GM23248 (cell line): ENCODE measurements around the gene ACOD1. TPM values are rescaled to one million over a fixed set of nuclear protein-coding genes. Genes with fewer than 3 reads are reported as not detected.

Source experiments
- DNase-seq: peaks from one replicate; pipeline ENCODE4 v3.0.0-alpha.2; 2015
- H2AFZ ChIP-seq: fragments of 200-600 bp; sonication (generic); 2 replicates; pipeline ENCODE4 v1.6.1; 2016; ENCODE audit warnings: antibody characterized with exemption
- H3F3A ChIP-seq: fragments of 200-600 bp; sonication (generic); 2 replicates; pipeline ENCODE4 v1.6.1; 2016; ENCODE audit warnings: mild to moderate bottlenecking, antibody characterized with exemption, mixed run types; ENCODE audit not compliant: insufficient read depth
- H3K27ac ChIP-seq: fragments of 200-600 bp; sonication (generic); 2 replicates; pipeline ENCODE4 v1.5.1; 2016; ENCODE audit warnings: mild to moderate bottlenecking
- H3K27me3 ChIP-seq: fragments of 200-600 bp; sonication (generic); replicated peaks from 2 replicates; pipeline ENCODE4 v1.6.1; 2016; ENCODE audit warnings: mild to moderate bottlenecking; ENCODE audit not compliant: insufficient read depth
- H3K36me3 ChIP-seq: fragments of 200-600 bp; sonication (generic); 2 replicates; pipeline ENCODE4 v1.6.1; 2016; ENCODE audit warnings: low read depth, mild to moderate bottlenecking
- H3K4me1 ChIP-seq: fragments of 200-600 bp; sonication (generic); 2 replicates; pipeline ENCODE4 v1.6.1; 2016; ENCODE audit warnings: mild to moderate bottlenecking; ENCODE audit not compliant: insufficient read depth
- H3K4me2 ChIP-seq: fragments of 200-600 bp; sonication (generic); one replicate; pipeline ENCODE4 v1.6.1; 2016; ENCODE audit warnings: mild to moderate bottlenecking; ENCODE audit not compliant: unreplicated experiment
- H3K4me3 ChIP-seq: fragments of 200-600 bp; sonication (generic); 2 replicates; pipeline ENCODE4 v1.5.1; 2016; ENCODE audit warnings: mild to moderate bottlenecking
- H3K79me2 ChIP-seq: fragments of 200-600 bp; sonication (generic); 2 replicates; pipeline ENCODE4 v1.6.1; 2016; ENCODE audit warnings: mild to moderate bottlenecking; ENCODE audit not compliant: insufficient read depth
- H3K9ac ChIP-seq: fragments of 200-600 bp; sonication (generic); 2 replicates; pipeline ENCODE4 v1.6.1; 2016; ENCODE audit warnings: mild to moderate bottlenecking
- H3K9me2 ChIP-seq: fragments of 200-600 bp; sonication (generic); 2 replicates; pipeline ENCODE4 v1.6.1; 2016; ENCODE audit warnings: mixed run types, mild to moderate bottlenecking, moderate library complexity; ENCODE audit not compliant: insufficient read depth
- H3K9me3 ChIP-seq: fragments of 200-600 bp; sonication (generic); one replicate; pipeline ENCODE4 v1.6.1; 2017; ENCODE audit warnings: low read depth
- H4K20me1 ChIP-seq: fragments of 200-600 bp; sonication (generic); 2 replicates; pipeline ENCODE4 v1.6.0; 2016; ENCODE audit not compliant: insufficient read depth
- EZH2 ChIP-seq: fragments of 200-600 bp; sonication (generic); IDR thresholded peaks from 2 replicates; pipeline ENCODE4 v1.6.1; 2018; ENCODE audit warnings: antibody characterized with exemption, mild to moderate bottlenecking; ENCODE audit not compliant: insufficient read depth, poor library complexity, severe bottlenecking
- EZH2phosphoT487 ChIP-seq: fragments of 200-600 bp; sonication (generic); IDR thresholded peaks from 2 replicates; pipeline ENCODE4 v1.6.1; 2018; ENCODE audit warnings: antibody characterized with exemption, moderate library complexity, mild to moderate bottlenecking, low read depth; ENCODE audit not compliant: insufficient read depth
- WGBS, 2 experiments: methylation state at CpG; one replicate each; pipeline ENCODE4 v1.1.6; 2015 to 2017; ENCODE audit warnings: low lambda C conversion rate in 2 of 2, low coverage in 1 of 2; ENCODE audit errors: missing lambda C conversion rate in 2 of 2; 5-methylcytosine and 5-hydroxymethylcytosine counted together
- in situ Hi-C: fragments of 300-500 bp; cut with MboI; formaldehyde crosslinking; loops from 2 replicates; pipeline ENCODE4 v1.15.0; 2020
- polyA plus RNA-seq: library from polyadenylated mRNA; unstranded; fragments of >200 nt; fragmentation: Nextera tagmentation; extraction: Ambion mirVana; gene quantifications from 2 replicates; pipeline ENCODE4 v1.2.1, GENCODE V29; 2016
- total RNA-seq: library from RNA; depleted of rRNA; stranded (reverse); fragments of >200 nt; shearing (Covaris generic); gene quantifications from 2 replicates; pipeline ENCODE4 v1.2.3, GENCODE V29; 2014

Gene ACOD1
- total and polyA plus RNA-seq, 2 experiments from 2014 or later = not detected

- H3K4me3 ChIP-seq = no peak overlapping the region
- no peak overlapping the region for H3K4me2 ChIP-seq
- no peak for TF ChIP-seq EZH2phosphoT487
- WGBS, 2 experiments = 50 to 57% methylated on average over 2 of the region's 2 CpGs
- in situ Hi-C loops = no loop called here
- no peaks in the 10 kb centered on the region for H3K79me2 ChIP-seq
- no peaks in the 10 kb centered on the region for H3F3A ChIP-seq
- no peaks in the 10 kb centered on the region for H3K9me2 ChIP-seq
- H3K27ac ChIP-seq = no peak overlapping the region
- H3K36me3 ChIP-seq = no peaks in the 10 kb centered on the region
- no peak overlapping the region for H2AFZ ChIP-seq
- no peak for DNase-seq
- no peaks in the 10 kb centered on the region for H3K9me3 ChIP-seq
- H4K20me1 ChIP-seq = no peaks in the 10 kb centered on the region
- H3K27me3 ChIP-seq = no peaks in the 10 kb centered on the region
- no peaks in the 10 kb centered on the region for H3K4me1 ChIP-seq
- no peak overlapping the region for H3K9ac ChIP-seq
Measured at GRCh38 chr13:76929851-76930374, 18.4 kb upstream of the ACOD1 start.

- no peak overlapping the region for H3K27ac ChIP-seq
- no peak overlapping the region for H3K4me2 ChIP-seq
- no peaks in the 10 kb centered on the region for H3K27me3 ChIP-seq
- peaks cover 11% of the 10 kb centered on the region for H3F3A ChIP-seq
- no peaks in the 10 kb centered on the region for H3K36me3 ChIP-seq
- 0 out of 2 replicates have a peak, but pooled peaks cover 7% of the 10 kb centered on the region for H3K4me1 ChIP-seq
- DNase-seq = no peak
- TF ChIP-seq EZH2 (no peak), EZH2phosphoT487 (no peak)
- in situ Hi-C loops = no loop called here
- WGBS, 2 experiments = 63 to 64% methylated on average over 4 of the region's 4 CpGs
- H2AFZ ChIP-seq = no peak overlapping the region
- no peaks in the 10 kb centered on the region for H3K79me2 ChIP-seq
- no peak overlapping the region for H3K9ac ChIP-seq
- no peaks in the 10 kb centered on the region for H3K9me2 ChIP-seq
- no peaks in the 10 kb centered on the region for H3K9me3 ChIP-seq
- no peak overlapping the region for H3K4me3 ChIP-seq
- H4K20me1 ChIP-seq = no peaks in the 10 kb centered on the region
Measured at GRCh38 chr13:76932076-76932475, 16.2 kb upstream of the ACOD1 start.

- Histone ChIP-seq H3K4me3 (no peak overlapping the region), H3K27me3 (no peaks in the 10 kb centered on the region), H3K27ac (no peak overlapping the region), H3K4me1 (peaks cover 31% of the 10 kb centered on the region), H3F3A (peaks cover 34% of the 10 kb centered on the region), H3K79me2 (no peaks in the 10 kb centered on the region), H3K36me3 (no peaks in the 10 kb centered on the region), H2AFZ (no peak overlapping the region), H4K20me1 (no peaks in the 10 kb centered on the region), H3K4me2 (no peak overlapping the region), H3K9me3 (no peaks in the 10 kb centered on the region), H3K9ac (no peak overlapping the region), H3K9me2 (no peaks in the 10 kb centered on the region)
- DNase-seq = peak; percentile 17
- TF ChIP-seq EZH2phosphoT487 = no peak
- TF ChIP-seq EZH2 = no peak
- in situ Hi-C loops = no loop called here
- 91 to 97% methylated on average over 1 of the region's 1 CpG for WGBS, 2 experiments
Measured at GRCh38 chr13:76934671-76935070, 13.6 kb upstream of the ACOD1 start.

GRCh38 chr13:76936763-76937162, 11.5 kb upstream of the ACOD1 start:
- Histone ChIP-seq H4K20me1 (no peaks in the 10 kb centered on the region), H3K36me3 (no peaks in the 10 kb centered on the region), H3K9me2 (no peaks in the 10 kb centered on the region), H3K27ac (peak overlapping the region; percentile 78), H3K4me2 (no peak overlapping the region), H3K4me1 (peaks cover 36% of the 10 kb centered on the region), H3K27me3 (no peaks in the 10 kb centered on the region), H3K79me2 (no peaks in the 10 kb centered on the region), H3K9ac (no peak overlapping the region), H3F3A (peaks cover 34% of the 10 kb centered on the region), H3K9me3 (no peaks in the 10 kb centered on the region), H3K4me3 (no peak overlapping the region), H2AFZ (no peak overlapping the region)
- DNase-seq = peak; percentile 29
- in situ Hi-C loops = no loop called here
- TF ChIP-seq EZH2phosphoT487 = no peak
- TF ChIP-seq EZH2 = no peak
- WGBS, 2 experiments = 64 to 70% methylated on average over 2 of the region's 2 CpGs
